GM06990 (cell line): ENCODE data around the gene FITM2.
A peak's percentile ranks its signal among the peaks of the same experiment; 100 is the strongest.

Experiments used
- DNase-seq: peaks from one replicate; pipeline ENCODE4 v3.0.0-alpha.2; 2011; ENCODE audit not compliant: insufficient read length; ENCODE audit errors: extremely low read depth
- H3K27me3 ChIP-seq: replicated peaks from 2 replicates; pipeline ENCODE4 v1.6.0; 2011; ENCODE audit warnings: low read length; ENCODE audit not compliant: control insufficient read depth, insufficient read depth
- H3K36me3 ChIP-seq: 2 replicates; pipeline ENCODE4 v1.5.1; 2011; ENCODE audit warnings: low read length; ENCODE audit not compliant: control insufficient read depth, insufficient read depth
- H3K4me3 ChIP-seq: replicated peaks from 2 replicates; pipeline ENCODE4 v1.5.1; 2011; ENCODE audit warnings: low read depth, mild to moderate bottlenecking, control low read depth, low read length
- TF ChIP-seq, protein P1 (sequence below): IDR thresholded peaks from 2 replicates; pipeline ENCODE4 v1.5.1; 2011; ENCODE audit warnings: low read length, control low read depth, mild to moderate bottlenecking, inconsistent platforms; ENCODE audit not compliant: insufficient read depth, poor library complexity, severe bottlenecking

Gene FITM2

DNA sequence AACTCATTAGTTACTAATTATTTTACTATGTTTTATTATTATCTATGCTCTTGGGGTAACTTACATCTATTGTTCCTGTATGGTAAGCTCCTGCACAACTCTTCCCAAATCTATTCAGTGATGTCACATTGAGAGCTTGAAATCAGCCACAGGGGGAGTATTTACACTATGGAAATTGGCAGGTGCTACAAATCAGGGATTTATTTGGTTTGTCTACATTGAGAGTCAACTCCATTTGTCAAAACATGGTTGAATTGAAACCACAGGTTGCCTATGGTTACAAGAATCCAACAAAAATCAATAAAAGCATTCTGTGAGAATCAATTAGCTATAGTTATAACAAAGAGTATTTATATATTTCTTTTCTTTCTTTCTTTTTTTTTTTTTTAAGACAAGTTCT is 3.9 kb upstream of the FITM2 start:
- TF ChIP-seq, protein P1, sequence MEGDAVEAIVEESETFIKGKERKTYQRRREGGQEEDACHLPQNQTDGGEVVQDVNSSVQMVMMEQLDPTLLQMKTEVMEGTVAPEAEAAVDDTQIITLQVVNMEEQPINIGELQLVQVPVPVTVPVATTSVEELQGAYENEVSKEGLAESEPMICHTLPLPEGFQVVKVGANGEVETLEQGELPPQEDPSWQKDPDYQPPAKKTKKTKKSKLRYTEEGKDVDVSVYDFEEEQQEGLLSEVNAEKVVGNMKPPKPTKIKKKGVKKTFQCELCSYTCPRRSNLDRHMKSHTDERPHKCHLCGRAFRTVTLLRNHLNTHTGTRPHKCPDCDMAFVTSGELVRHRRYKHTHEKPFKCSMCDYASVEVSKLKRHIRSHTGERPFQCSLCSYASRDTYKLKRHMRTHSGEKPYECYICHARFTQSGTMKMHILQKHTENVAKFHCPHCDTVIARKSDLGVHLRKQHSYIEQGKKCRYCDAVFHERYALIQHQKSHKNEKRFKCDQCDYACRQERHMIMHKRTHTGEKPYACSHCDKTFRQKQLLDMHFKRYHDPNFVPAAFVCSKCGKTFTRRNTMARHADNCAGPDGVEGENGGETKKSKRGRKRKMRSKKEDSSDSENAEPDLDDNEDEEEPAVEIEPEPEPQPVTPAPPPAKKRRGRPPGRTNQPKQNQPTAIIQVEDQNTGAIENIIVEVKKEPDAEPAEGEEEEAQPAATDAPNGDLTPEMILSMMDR: no peak
- no peak for DNase-seq
- Histone ChIP-seq H3K27me3 (no peaks in the 10 kb centered on the region), H3K36me3 (no peaks in the 10 kb centered on the region), H3K4me3 (no peak overlapping the region)

GRCh38 chr20:44309763-44310663 is 989 bp downstream of the FITM2 start:
- Histone ChIP-seq H3K36me3 (no peaks in the 10 kb centered on the region), H3K27me3 (no peaks in the 10 kb centered on the region), H3K4me3 (peak overlapping the region; percentile 95)
- no peak for DNase-seq
- TF ChIP-seq, protein P1: no peak

DNA sequence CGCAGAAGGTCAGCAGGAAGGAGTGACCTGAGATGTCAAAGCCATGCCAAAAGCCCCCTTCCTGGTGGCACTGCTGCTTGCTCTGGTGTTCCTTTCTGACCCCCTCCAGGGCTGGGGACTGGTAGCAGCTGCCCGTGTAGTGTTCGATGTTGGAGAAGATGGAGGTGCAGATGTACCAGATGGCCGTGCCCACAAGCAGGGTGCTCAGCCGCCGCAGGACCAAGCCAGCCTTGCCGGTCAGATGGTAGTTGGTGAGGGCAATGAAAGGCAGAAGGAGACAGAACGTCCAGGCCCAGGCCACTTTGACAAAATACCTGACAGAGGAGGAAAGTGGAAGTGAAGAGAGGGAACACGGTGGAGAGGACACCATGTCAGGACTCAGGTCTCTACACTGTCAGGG is 4.1 kb downstream of the FITM2 start:
- H3K27me3 ChIP-seq: no peaks in the 10 kb centered on the region
- TF ChIP-seq, protein P1: no peak
- DNase-seq: no peak

DNA sequence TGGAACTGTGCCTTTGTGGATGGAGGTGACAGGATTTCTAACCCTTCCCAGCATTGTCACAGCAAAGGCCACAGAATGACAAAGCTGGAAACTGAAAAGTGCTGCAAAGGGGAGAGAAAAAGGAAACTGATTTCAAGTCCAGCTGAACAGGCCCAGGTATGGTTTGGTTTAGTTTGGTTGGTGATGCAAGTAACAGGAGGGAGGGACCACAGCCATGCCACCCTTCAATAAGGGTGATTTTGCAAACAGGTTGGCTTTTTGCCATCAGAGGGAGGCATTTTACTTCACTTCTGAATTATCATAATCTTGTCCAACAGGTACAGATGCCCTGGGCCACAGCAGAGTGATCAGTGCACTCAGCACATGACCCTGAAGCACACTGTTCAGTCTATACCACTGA is 6.6 kb downstream of the FITM2 start:
- no peak for DNase-seq
- Histone ChIP-seq H3K27me3 (no peaks in the 10 kb centered on the region), H3K4me3 (no peak overlapping the region), H3K36me3 (no peaks in the 10 kb centered on the region)
- TF ChIP-seq, protein P1: no peak

More for the DNA sequence above, 4.1 kb downstream of the FITM2 start:
- Histone ChIP-seq H3K36me3 (no peaks in the 10 kb centered on the region), H3K4me3 (no peak overlapping the region)

DNA sequence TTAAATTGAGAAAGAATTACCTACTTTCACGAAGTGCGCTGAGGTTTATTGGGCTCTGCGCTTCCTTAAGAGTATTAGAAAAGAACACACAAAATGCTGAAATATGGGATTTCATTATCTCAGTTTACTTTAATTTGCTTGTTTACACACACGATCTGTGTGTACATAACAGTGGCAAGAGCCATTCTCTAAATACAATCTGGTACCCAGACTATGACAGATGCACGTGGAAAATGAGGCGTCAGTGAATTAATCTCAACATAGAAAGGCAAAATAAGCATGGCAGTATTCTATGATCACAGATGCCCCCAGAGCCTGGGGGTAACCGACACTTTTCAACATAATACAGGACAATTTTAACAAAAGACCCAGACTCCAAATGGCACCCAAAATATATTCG is 8.3 kb downstream of the FITM2 start:
- no peak for DNase-seq
- no peak overlapping the region for H3K4me3 ChIP-seq
- TF ChIP-seq, protein P1: no peak
- no peaks in the 10 kb centered on the region for H3K36me3 ChIP-seq
- H3K27me3 ChIP-seq: no peaks in the 10 kb centered on the region
